ENCODE measurements around the gene SCFD2.
"Not testable (repeated sequence)": the region's sequence is repeated elsewhere in the genome, so short reads cannot be mapped to it uniquely, and the experiment has no call there.

The SCFD2 gene

DNA sequence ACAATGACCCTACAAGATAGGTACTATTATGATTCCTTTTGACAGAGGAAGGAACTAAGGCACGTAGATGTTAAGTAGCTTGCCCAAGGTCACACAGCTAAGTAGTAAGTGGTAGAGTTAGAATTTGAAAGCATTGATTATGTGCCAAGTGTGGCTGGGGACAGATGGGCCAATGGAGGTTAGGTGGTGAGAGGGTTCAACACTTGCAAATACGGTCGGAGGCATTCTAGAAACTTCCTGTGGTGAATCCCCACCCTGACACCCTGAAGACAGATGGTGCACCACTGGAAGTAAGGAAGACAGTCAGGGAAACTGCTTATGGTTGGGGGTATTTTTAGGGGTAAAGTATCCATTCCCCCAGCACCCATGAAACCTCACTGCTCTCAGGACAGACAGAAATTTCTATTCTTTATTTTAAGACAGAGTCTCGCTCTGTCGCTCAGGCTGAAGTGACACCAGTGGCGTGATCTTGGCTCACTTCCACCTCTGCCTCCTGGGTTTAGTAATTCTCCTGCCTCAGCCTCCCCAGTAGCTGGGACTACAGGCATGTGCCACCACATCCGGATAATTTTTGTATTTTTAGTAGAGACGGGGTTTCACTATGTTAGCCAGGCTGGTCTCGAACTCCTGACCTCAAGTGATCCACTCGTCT is 361.2 kb downstream of the SCFD2 start:
- no peak for FAIRE-seq
- no peak for TF ChIP-seq POLR2A (IDR thresholded peaks at IDR 0.05; ENCODE audit: low read depth, low read length)
- no peak for DNase-seq (ENCODE audit: insufficient read length, low spot score)

DNA sequence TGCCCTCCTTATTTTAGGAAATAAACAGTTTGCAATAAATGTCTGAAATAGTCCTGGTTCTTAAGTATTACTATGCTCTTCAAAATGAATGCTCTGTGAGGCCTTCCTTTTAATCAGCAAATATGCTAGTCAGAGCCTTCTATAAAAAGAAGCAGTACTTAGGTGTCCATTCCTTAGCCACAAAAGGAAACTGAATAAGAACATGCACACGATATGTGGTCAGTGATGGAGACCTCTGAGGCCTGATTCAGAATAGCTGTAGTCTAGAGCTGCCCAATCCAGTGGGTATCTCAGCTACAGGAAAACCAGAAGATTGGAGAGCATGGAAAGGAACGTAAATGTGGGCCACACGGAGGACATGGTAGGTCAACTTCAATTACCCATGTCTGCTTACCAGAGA is 361.9 kb downstream of the SCFD2 start:
- FAIRE-seq, result no peak
- no peak for TF ChIP-seq POLR2A (IDR thresholded peaks at IDR 0.05; ENCODE audit: low read depth, low read length)
- no peak for DNase-seq (ENCODE audit: insufficient read length, low spot score)

DNA sequence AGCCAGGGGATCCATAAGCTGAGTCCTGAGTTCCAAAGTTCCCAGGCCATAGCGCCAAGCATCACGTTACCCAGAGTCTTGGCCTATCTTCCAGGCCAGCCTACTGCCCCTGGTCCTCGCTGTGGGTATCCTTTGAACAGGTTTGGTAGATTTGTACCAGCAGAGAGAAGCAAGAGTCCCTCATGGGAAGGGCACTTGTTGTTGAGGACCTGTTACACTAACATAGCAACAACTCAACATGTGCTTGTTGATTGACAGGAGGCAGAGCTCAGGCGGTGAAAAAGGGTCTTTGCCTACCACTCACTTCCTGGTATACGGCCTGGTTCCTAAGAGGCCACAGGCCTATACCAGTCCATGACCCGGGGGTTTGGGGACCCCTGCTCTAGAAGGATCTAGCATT is 365.3 kb downstream of the SCFD2 start:
- no peak for FAIRE-seq
- no peak for DNase-seq (ENCODE audit: insufficient read length, low spot score)
- TF ChIP-seq POLR2A (IDR thresholded peaks at IDR 0.05; ENCODE audit: low read depth, low read length), result no peak

DNA sequence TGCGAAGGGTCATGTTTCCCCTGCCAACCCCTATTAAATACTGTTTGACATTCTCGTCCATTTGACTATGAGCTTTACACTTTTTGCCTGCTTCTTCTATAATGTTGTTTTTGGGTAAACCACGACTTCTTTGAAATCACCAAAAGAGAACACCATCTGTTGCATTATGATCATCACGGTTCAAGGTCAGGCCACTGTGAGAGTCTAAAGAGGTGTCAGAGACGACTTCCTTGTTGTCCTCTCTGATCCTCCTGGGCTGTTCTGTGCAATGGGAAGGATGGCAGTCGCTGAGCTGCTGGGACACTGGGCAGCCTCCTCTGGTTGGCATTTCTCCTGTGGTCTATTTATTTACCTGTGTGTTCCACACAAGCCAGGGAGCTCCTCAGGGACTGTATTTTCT is 366.2 kb downstream of the SCFD2 start:
- FAIRE-seq (no peak), DNase-seq (ENCODE audit: insufficient read length, low spot score) (no peak)
- TF ChIP-seq POLR2A (IDR thresholded peaks at IDR 0.05; ENCODE audit: low read depth, low read length), result no peak

DNA sequence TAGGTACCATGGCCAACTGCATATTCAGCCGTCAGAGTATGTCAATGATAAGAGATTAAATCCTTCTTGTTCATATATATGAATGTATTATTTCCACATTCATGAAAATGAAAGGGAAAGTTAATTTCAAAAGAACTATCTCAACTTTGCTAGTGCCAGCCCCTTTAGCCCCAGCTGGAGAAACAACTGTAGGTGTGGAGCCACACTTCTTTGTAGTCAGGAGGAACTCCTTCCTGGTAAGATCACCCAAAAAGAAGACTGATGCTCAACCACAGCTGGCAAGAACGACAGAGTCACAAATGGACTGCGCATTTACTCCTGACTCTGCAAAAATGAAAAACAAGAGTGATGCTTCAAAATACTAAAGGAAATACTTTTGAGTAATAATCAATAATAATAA is 367.4 kb downstream of the SCFD2 start:
- FAIRE-seq, result no peak
- no peak for DNase-seq (ENCODE audit: insufficient read length, low spot score)
- TF ChIP-seq POLR2A (IDR thresholded peaks at IDR 0.05; ENCODE audit: low read depth, low read length), result no peak

DNA sequence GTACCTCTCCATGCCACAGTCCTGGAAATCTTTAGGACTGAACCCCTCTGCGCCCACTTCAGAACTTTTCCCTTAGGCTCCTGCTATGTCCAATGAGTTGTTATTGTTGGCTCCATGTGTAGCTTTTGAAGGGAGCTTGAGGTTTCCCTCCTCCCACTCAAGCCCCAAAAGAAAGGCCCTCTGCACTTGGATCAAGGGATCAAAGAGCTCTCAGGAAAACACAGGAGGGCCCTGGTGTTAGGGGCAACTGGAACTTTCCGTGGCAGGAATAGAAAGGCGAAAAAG is 368.8 kb downstream of the SCFD2 start:
- DNase-seq (ENCODE audit: insufficient read length, low spot score) (no peak), FAIRE-seq (no peak)
- TF ChIP-seq POLR2A (IDR thresholded peaks at IDR 0.05; ENCODE audit: low read depth, low read length), result no peak

DNA sequence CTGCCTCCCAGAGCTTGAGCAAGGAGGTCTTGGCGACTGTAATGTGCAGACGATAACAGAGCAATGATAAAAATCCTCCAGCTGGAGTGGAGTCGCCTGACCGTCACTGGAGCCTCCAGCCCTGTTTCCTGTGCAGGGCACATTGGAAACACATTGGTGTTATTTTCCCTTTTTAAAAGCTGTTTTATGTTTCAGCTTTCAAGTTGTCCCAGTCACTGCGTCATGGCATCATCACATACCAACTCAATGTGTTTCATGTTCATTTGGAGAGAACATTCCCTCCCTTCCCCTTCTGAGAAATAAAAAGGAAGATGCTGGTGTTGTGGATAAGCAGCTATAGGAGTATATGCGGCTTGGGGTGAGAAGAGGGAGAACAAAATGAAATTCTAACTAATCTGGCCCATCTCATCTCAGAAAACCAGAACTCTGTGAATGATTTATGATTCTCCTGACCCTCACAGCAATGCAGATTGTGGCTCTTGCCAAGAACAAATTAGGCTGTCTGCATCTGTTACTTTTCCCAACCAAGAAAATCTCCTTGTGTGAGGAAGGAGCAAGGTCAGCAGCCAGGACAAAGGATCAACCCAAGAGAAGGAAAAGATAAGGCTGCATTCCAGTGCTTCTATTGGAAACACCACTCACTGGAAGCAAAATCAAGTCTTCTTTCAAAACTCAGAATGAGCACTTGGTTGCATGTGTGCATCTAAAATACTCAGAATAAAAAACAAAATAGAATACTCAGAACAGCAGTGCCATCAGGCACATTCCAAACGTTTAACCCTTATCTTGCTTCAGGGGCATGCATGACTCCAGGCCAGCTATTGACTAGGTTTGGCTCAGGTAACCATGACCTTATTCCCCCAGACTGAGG is 369.4 kb downstream of the SCFD2 start:
- FAIRE-seq (no peak), DNase-seq (ENCODE audit: insufficient read length, low spot score) (no peak)
- no peak for TF ChIP-seq POLR2A (IDR thresholded peaks at IDR 0.05; ENCODE audit: low read depth, low read length)

DNA sequence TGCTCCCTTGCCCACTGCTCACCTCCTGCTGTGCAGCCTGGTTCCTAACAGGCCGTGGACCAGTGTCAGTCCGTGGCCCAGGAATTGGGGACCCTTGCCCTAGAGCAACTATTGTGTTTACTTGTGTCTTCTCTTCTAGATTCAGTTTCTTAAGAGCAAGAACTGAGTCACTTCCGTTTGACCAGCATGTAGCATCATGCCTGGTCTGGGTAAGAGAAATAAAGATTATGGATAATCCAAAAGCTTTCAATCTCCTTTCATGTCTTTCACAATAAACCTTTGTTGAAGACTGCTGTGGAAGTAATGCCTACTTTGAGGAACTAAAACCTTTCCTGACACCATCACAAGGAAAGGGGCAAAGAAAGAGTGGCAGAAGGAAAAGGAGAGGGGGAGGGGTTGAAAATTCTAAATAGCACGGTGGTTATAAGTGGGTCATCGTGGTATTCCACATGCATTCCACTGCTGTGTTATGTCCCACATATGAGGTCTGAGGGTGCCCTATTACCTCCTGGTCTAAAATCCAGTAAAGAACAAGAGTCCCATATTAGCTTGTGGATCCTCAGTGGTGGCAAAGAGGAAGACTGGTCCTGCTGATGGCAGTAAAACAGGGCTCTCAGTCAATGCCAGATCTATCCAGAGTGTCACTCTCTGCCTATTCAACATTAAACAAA is 370.4 kb downstream of the SCFD2 start:
- TF ChIP-seq POLR2A (IDR thresholded peaks at IDR 0.05; ENCODE audit: low read depth, low read length), result no peak
- no peak for DNase-seq (ENCODE audit: insufficient read length, low spot score)
- no peak for FAIRE-seq

DNA sequence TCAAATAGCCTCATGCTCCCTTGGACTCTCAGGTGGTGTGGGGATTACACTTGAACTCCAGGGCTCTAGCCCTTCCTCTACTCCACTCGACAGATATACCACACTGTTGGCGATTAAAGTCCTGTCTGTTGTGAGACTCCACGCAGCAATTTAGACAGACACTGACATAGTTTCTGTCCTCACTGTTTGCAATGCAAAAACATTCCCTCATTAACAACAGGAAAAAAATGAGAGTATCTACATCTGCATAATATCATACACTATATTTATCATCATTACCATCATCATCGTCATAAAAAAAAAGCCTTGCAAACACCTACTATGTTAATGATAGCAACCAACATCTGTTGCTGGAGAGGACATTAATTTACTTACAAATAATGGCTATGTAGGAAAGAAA is 371.3 kb downstream of the SCFD2 start:
- TF ChIP-seq POLR2A (IDR thresholded peaks at IDR 0.05; ENCODE audit: low read depth, low read length), result no peak
- DNase-seq (ENCODE audit: insufficient read length, low spot score) (no peak), FAIRE-seq (no peak)

DNA sequence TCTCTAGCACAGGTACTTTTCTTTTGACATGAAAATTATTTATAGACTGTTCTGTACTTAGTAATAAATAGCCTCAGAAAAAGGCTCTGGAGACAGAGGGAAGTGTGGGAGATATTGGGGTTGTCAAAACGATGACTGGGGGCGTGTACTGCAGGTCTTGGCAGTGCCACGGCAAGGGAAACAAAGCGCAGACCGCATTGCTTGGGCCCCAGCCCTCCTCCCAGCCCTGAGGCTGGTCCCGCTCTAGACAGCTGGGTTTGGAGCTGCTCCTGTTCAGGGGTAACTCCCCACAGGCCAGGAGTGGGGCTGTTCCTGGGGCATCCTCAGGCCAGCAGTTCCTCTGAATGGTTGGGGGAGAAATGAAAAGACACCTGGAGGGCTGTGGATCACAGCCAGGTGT is 372.1 kb downstream of the SCFD2 start:
- TF ChIP-seq POLR2A (IDR thresholded peaks at IDR 0.05; ENCODE audit: low read depth, low read length), result no peak
- DNase-seq (ENCODE audit: insufficient read length, low spot score) (no peak), FAIRE-seq (no peak)

GRCh38 chr4:52992551-52992950 is 373.3 kb downstream of the SCFD2 start:
- DNase-seq (ENCODE audit: insufficient read length, low spot score); FAIRE-seq: not testable (repeated sequence)

GRCh38 chr4:52991472-52991871 is 374.4 kb downstream of the SCFD2 start:
- no peak for FAIRE-seq
- DNase-seq (ENCODE audit: insufficient read length, low spot score), result no peak
- no peak for TF ChIP-seq POLR2A (IDR thresholded peaks at IDR 0.05; ENCODE audit: low read depth, low read length)

- FAIRE-seq, result no peak
- no peak for TF ChIP-seq POLR2A (IDR thresholded peaks at IDR 0.05; ENCODE audit: low read depth, low read length)
- no peak for DNase-seq (ENCODE audit: insufficient read length, low spot score)
Measured at GRCh38 chr4:52990706-52991105, 375.2 kb downstream of the SCFD2 start.

GRCh38 chr4:52989865-52990264 is 376.0 kb downstream of the SCFD2 start:
- DNase-seq (ENCODE audit: insufficient read length, low spot score) (no peak), FAIRE-seq (no peak)
- TF ChIP-seq POLR2A (IDR thresholded peaks at IDR 0.05; ENCODE audit: low read depth, low read length), result no peak
